ENCODE data around the gene MAFF. TPM values are rescaled to one million over a fixed set of nuclear protein-coding genes. Genes with fewer than 3 reads are reported as not detected.

The MAFF gene
- total RNA-seq, 4 donors from 2014 or later, result 42.2 to 98.7 (median 55.4) TPM

GRCh38 chr22:38203090-38203810 lies 1.5 kb downstream of the MAFF start:
- TF ChIP-seq CTCF (IDR thresholded peaks at IDR 0.05; ENCODE audit: low read depth), result no peak

- no peak for TF ChIP-seq CTCF (IDR thresholded peaks at IDR 0.05; ENCODE audit: low read depth)
Observed at GRCh38 chr22:38203855-38204514, 2.2 kb downstream of the MAFF start.

- TF ChIP-seq CTCF (IDR thresholded peaks at IDR 0.05; ENCODE audit: low read depth), result no peak
Observed at GRCh38 chr22:38204784-38205183, 3.0 kb downstream of the MAFF start.

GRCh38 chr22:38205261-38206128 lies 3.7 kb downstream of the MAFF start:
- TF ChIP-seq CTCF (IDR thresholded peaks at IDR 0.05; ENCODE audit: low read depth), result no peak

GRCh38 chr22:38207898-38208432 lies 6.2 kb downstream of the MAFF start:
- no peak for TF ChIP-seq CTCF (IDR thresholded peaks at IDR 0.05; ENCODE audit: low read depth)

GRCh38 chr22:38208551-38208968 lies 6.8 kb downstream of the MAFF start:
- no peak for TF ChIP-seq CTCF (IDR thresholded peaks at IDR 0.05; ENCODE audit: low read depth)

All from subcutaneous adipose tissue (tissue), 4 donors.